Thyroid gland (tissue), 4 donors: ENCODE results near the gene C6orf118.

Source experiments
- POLR2A ChIP-seq, 2 donors: fragments of 450-650 bp; IDR thresholded peaks; one replicate each; pipeline ENCODE4 v1.6.1; 2017; ENCODE audit warnings: antibody characterized with exemption in 2 of 2, mild to moderate bottlenecking in 2 of 2, moderate library complexity in 1 of 2
- TF ChIP-seq, protein P1 (sequence below), 6 experiments: fragments of 200-600 bp in 3 of 6; fragments of 450-650 bp in 3 of 6; sonication (generic) in 3 of 6; IDR thresholded peaks; one replicate each; pipeline ENCODE4 v1.5.1; 2016 to 2019; ENCODE audit warnings: antibody characterized with exemption in 6 of 6, mild to moderate bottlenecking in 2 of 6, inconsistent platforms in 1 of 6, moderate library complexity in 1 of 6

DNA sequence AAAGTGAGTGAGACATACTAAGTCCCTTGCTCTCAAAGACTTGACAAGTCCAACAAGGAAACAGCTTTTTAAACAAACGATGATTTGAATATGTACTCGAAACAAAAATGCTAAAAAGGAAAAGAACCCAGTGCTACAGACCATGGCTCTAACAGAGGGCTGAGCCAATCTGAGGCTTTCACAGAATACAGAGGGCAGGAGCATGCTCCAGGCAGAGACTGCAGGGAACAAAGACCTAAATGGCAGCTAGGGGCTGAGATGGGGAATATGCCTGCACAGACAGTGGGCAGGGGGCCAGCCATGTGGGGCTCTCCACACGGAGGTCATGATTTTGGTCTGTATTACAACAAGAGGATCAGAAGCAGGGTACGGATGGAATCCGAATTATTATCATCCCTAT, 31.1 kb upstream of the C6orf118 start:
- TF ChIP-seq, protein P1, sequence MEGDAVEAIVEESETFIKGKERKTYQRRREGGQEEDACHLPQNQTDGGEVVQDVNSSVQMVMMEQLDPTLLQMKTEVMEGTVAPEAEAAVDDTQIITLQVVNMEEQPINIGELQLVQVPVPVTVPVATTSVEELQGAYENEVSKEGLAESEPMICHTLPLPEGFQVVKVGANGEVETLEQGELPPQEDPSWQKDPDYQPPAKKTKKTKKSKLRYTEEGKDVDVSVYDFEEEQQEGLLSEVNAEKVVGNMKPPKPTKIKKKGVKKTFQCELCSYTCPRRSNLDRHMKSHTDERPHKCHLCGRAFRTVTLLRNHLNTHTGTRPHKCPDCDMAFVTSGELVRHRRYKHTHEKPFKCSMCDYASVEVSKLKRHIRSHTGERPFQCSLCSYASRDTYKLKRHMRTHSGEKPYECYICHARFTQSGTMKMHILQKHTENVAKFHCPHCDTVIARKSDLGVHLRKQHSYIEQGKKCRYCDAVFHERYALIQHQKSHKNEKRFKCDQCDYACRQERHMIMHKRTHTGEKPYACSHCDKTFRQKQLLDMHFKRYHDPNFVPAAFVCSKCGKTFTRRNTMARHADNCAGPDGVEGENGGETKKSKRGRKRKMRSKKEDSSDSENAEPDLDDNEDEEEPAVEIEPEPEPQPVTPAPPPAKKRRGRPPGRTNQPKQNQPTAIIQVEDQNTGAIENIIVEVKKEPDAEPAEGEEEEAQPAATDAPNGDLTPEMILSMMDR (IDR thresholded peaks at IDR 0.05), result no peak
- no peak for TF ChIP-seq POLR2A (IDR thresholded peaks at IDR 0.05)
